Smooth muscle cell (in vitro differentiated cells): ENCODE results near the gene NFIL3. TPM values are rescaled to one million over a fixed set of nuclear protein-coding genes. Genes with fewer than 3 reads are reported as not detected.

ENCODE experiments used
- DNase-seq: peaks from one replicate; lab custom pipeline; 2025; ENCODE audit not compliant: unreplicated experiment; lab: John Stamatoyannopoulos, UW
- H2AFZ ChIP-seq: fragments of 200-600 bp; sonication (generic); 2 replicates; pipeline ENCODE4 v1.6.0; 2016; ENCODE audit warnings: antibody characterized with exemption, low read depth, mild to moderate bottlenecking
- H3F3A ChIP-seq: fragments of 200-600 bp; sonication (generic); 2 replicates; pipeline ENCODE4 v1.6.0; 2017; ENCODE audit warnings: antibody characterized with exemption, low read depth
- H3K27ac ChIP-seq: fragments of 200-600 bp; sonication (generic); 2 replicates; pipeline ENCODE4 v1.5.1; 2016; ENCODE audit warnings: low read depth, mild to moderate bottlenecking
- H3K27me3 ChIP-seq: fragments of 200-600 bp; sonication (generic); 2 replicates; pipeline ENCODE4 v1.6.1; 2016; ENCODE audit warnings: low read depth, mild to moderate bottlenecking
- H3K36me3 ChIP-seq: fragments of 200-600 bp; sonication (generic); 2 replicates; pipeline ENCODE4 v1.5.1; 2016; ENCODE audit warnings: low read depth
- H3K4me1 ChIP-seq: fragments of 200-600 bp; sonication (generic); 2 replicates; pipeline ENCODE4 v1.5.1; 2016; ENCODE audit warnings: low read depth
- H3K4me2 ChIP-seq: fragments of 200-600 bp; sonication (generic); 2 replicates; pipeline ENCODE4 v1.6.0; 2016; ENCODE audit warnings: mild to moderate bottlenecking
- H3K4me3 ChIP-seq: fragments of 200-600 bp; sonication (generic); 2 replicates; pipeline ENCODE4 v1.5.1; 2016; ENCODE audit warnings: mild to moderate bottlenecking
- H3K79me2 ChIP-seq: fragments of 200-600 bp; sonication (generic); 2 replicates; pipeline ENCODE4 v1.6.0; 2016; ENCODE audit warnings: low read depth, mild to moderate bottlenecking
- H3K9ac ChIP-seq: fragments of 200-600 bp; sonication (generic); 2 replicates; pipeline ENCODE4 v1.6.0; 2016; ENCODE audit warnings: low read depth
- H3K9me3 ChIP-seq: fragments of 200-600 bp; sonication (generic); replicated peaks from 2 replicates; pipeline ENCODE4 v1.5.1; 2016; ENCODE audit warnings: low read depth
- H4K20me1 ChIP-seq: fragments of 200-600 bp; sonication (generic); 2 replicates; pipeline ENCODE4 v1.6.0; 2016; ENCODE audit warnings: low read depth
- WGBS: methylation state at CpG from one replicate; pipeline ENCODE4 v1.1.7; 2016; ENCODE audit warnings: low lambda C conversion rate; 5-methylcytosine and 5-hydroxymethylcytosine counted together
- polyA plus RNA-seq: library from polyadenylated mRNA; unstranded; fragments of >200 nt; fragmentation: Nextera tagmentation; extraction: Ambion mirVana; gene quantifications from 2 replicates; pipeline ENCODE4 v1.2.1, GENCODE V29; 2016
- total RNA-seq: library from RNA; depleted of rRNA; stranded (reverse); fragments of >200 nt; gene quantifications from 2 replicates; pipeline ENCODE4 v1.2.3, GENCODE V29; 2014
- TF ChIP-seq, protein P1 (sequence below): fragments of 200-600 bp; sonication (generic); IDR thresholded peaks from 2 replicates; pipeline ENCODE4 v1.5.1; 2017; ENCODE audit warnings: borderline replicate concordance, mild to moderate bottlenecking, antibody characterized with exemption; ENCODE audit not compliant: insufficient read depth, poor library complexity, severe bottlenecking

Gene NFIL3
- total and polyA plus RNA-seq, 2 experiments from 2014 or later, result 36.4 to 60.7 TPM

DNA sequence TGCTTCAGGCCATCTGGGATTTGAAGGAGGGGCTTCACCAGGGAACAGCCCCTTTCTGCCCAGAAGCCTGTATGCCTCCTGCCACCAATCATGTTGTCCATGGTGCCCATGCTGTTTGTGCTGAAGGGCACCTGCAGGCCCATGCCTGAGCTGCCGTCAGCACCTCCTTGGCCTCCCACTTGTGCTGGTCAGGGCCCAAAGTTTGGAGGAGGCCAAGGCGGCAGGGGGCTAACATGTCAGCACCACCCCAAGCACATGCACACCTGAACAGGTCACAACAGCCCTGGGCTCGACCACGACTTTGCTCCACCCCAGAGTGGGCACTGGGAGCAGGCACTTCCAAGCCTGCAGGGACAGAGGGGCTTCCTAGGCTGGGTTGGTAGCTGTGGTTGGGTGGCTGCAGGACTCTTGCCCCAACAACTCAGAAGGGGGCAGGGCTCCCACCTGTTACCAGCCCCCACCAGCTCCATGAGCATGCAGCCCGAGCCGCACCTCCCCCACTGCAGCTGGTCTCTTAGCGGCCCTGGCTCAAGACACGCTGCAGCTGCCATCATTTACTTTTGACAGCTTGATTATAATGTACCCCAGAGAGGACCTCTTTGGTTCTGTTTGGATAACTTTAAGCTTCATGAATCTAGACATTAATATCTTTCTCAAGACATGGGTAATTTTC, 19.8 kb upstream of the NFIL3 start:
- Histone ChIP-seq H3K27ac (no peak overlapping the region), H4K20me1 (no peaks in the 10 kb centered on the region), H3K4me1 (no peaks in the 10 kb centered on the region), H3K27me3 (no peaks in the 10 kb centered on the region), H3K4me3 (no peak overlapping the region), H3K9ac (no peak overlapping the region), H3K36me3 (no peaks in the 10 kb centered on the region), H2AFZ (no peak overlapping the region), H3K79me2 (no peaks in the 10 kb centered on the region), H3K9me3 (peaks cover 6% of the 10 kb centered on the region), H3F3A (no peaks in the 10 kb centered on the region), H3K4me2 (no peak overlapping the region)
- TF ChIP-seq, protein P1, sequence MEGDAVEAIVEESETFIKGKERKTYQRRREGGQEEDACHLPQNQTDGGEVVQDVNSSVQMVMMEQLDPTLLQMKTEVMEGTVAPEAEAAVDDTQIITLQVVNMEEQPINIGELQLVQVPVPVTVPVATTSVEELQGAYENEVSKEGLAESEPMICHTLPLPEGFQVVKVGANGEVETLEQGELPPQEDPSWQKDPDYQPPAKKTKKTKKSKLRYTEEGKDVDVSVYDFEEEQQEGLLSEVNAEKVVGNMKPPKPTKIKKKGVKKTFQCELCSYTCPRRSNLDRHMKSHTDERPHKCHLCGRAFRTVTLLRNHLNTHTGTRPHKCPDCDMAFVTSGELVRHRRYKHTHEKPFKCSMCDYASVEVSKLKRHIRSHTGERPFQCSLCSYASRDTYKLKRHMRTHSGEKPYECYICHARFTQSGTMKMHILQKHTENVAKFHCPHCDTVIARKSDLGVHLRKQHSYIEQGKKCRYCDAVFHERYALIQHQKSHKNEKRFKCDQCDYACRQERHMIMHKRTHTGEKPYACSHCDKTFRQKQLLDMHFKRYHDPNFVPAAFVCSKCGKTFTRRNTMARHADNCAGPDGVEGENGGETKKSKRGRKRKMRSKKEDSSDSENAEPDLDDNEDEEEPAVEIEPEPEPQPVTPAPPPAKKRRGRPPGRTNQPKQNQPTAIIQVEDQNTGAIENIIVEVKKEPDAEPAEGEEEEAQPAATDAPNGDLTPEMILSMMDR, result no peak
- DNase-seq, result no peak
- WGBS, result 86% methylated on average over 8 of the region's 8 CpGs

DNA sequence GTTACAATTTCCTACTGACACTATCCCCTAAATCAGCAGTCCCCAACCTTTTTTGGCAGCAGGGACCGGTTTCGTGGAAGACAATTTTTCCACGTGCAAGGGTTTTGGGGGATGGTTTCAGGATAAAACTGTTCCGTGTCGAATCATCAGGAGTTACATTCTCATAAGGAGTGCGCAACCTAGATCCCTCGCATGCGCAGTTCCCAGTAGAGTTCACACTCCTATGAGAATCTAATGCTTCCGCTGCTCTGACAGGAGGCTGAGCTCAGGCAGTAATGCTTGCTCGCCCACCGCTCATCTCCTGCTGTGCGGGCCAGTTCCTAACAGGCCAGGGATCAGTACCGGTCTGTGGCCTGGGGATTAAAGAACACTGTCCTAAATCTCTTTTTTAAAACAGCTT, 13.2 kb upstream of the NFIL3 start:
- no peaks in the 10 kb centered on the region for H3K79me2 ChIP-seq
- H4K20me1 ChIP-seq, result no peaks in the 10 kb centered on the region
- H3K9ac ChIP-seq, result no peak overlapping the region
- TF ChIP-seq, protein P1, result no peak
- H3K36me3 ChIP-seq, result no peaks in the 10 kb centered on the region
- 95% methylated on average over 13 of the region's 13 CpGs for WGBS
- no peak overlapping the region for H2AFZ ChIP-seq
- H3K4me2 ChIP-seq, result no peak overlapping the region
- no peaks in the 10 kb centered on the region for H3K27me3 ChIP-seq
- H3K9me3 ChIP-seq, result no peaks in the 10 kb centered on the region
- no peak overlapping the region for H3K27ac ChIP-seq
- no peaks in the 10 kb centered on the region for H3F3A ChIP-seq
- no peaks in the 10 kb centered on the region for H3K4me1 ChIP-seq
- no peak overlapping the region for H3K4me3 ChIP-seq
- no peak for DNase-seq

DNA sequence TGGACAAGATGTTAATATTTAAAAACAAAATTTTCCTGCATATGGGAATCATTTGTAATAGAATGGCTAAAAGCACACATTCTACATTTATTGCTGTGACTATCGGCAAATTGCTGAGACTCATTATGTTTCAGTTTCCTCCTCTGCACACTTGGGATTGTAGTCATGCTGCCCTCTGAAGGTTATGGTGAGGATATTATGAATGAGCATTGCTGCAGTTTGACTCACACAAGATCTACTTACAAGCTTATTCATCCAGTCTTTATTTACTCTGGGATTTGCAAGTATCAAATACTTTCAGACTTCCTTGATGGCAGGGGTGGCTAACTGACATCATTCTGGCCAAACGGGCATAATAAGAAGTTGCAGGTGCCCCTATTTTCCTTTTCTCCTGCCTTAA, 9.5 kb upstream of the NFIL3 start:
- no peak overlapping the region for H3K9ac ChIP-seq
- no peak overlapping the region for H2AFZ ChIP-seq
- H3F3A ChIP-seq, result no peaks in the 10 kb centered on the region
- no peak overlapping the region for H3K4me3 ChIP-seq
- no peak for DNase-seq
- H3K4me1 ChIP-seq, result no peaks in the 10 kb centered on the region
- TF ChIP-seq, protein P1, result peak; percentile 31
- H4K20me1 ChIP-seq, result no peaks in the 10 kb centered on the region
- H3K36me3 ChIP-seq, result no peaks in the 10 kb centered on the region
- no peaks in the 10 kb centered on the region for H3K79me2 ChIP-seq
- H3K4me2 ChIP-seq, result peak overlapping the region; percentile 38
- no peaks in the 10 kb centered on the region for H3K9me3 ChIP-seq
- H3K27ac ChIP-seq, result no peak overlapping the region
- 10% methylated on average over 2 of the region's 2 CpGs for WGBS
- no peaks in the 10 kb centered on the region for H3K27me3 ChIP-seq

DNA sequence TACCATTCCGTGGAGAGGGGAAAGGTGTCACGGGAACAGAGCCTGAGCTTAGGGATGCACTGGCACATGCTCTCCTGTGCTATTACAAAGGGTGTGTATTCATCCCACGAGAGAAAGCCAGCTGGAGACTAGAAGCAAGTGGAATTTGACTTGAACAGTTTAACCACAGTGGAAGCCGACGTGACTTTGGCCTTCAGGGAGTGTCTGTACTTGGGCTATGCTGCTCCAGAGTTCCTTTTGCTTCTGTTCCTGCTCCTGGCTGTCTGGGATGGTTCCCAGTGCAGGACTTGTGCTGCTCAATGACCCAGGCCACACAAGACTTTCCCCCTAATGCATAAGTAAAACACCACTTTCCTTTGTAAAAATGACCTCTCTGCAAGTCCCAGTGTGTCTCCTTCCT, 7.9 kb upstream of the NFIL3 start:
- Histone ChIP-seq H3K27ac (no peak overlapping the region), H3K27me3 (no peaks in the 10 kb centered on the region), H3K4me1 (no peaks in the 10 kb centered on the region), H3K79me2 (no peaks in the 10 kb centered on the region), H3K9me3 (no peaks in the 10 kb centered on the region), H4K20me1 (no peaks in the 10 kb centered on the region), H3K4me2 (no peak overlapping the region), H2AFZ (no peak overlapping the region), H3F3A (no peaks in the 10 kb centered on the region), H3K36me3 (no peaks in the 10 kb centered on the region), H3K4me3 (no peak overlapping the region), H3K9ac (no peak overlapping the region)
- WGBS, result 86% methylated on average over 5 of the region's 5 CpGs
- TF ChIP-seq, protein P1, result no peak
- DNase-seq, result no peak
